IMR-90 (cell line): ENCODE measurements around the gene MXRA8. TPM values are rescaled to one million over a fixed set of nuclear protein-coding genes. Genes with fewer than 3 reads are reported as not detected.
A peak's percentile ranks its signal among the peaks of the same experiment; 100 is the strongest.

Experiments used
- ATAC-seq: fragments of 200-7000 bp; cut with Tn5 transposase; 2 replicates; pipeline ENCODE4 v1.9.1; 2020; ENCODE audit warnings: low read depth, mild to moderate bottlenecking, moderate library complexity
- Bru-seq: library from RNA; stranded (reverse); fragments of 400-500 nt; gene quantifications from one replicate; lab custom pipeline; 2021; lab: Mats Ljungman, UMichigan
- BruChase-seq, 2 experiments: library from RNA; stranded (reverse); fragments of 400-500 nt; gene quantifications; one replicate each; lab custom pipeline; 2021; lab: Mats Ljungman, UMichigan
- BruUV-seq: library from RNA; stranded (reverse); fragments of 400-500 nt; replicated peaks from 2 replicates; lab custom pipeline; 2021; lab: Mats Ljungman, UMichigan
- CTCF ChIA-PET: fragments of 300-600 bp; formaldehyde crosslinking; extraction: SDS; loops from one replicate; lab custom pipeline; 2021; ENCODE audit warnings: antibody characterized with exemption; lab: Yijun Ruan, JAX
- POLR2A ChIA-PET: fragments of 300-600 bp; sonication (Branson Sonifier 250); formaldehyde crosslinking; loops from one replicate; lab custom pipeline; 2022; ENCODE audit warnings: antibody characterized with exemption; ENCODE audit not compliant: unreplicated experiment; lab: Charles Lee
- DNase-seq: peaks from one replicate; pipeline ENCODE4 v3.0.0; 2013
- H2AFZ ChIP-seq: replicated peaks from 2 replicates; pipeline ENCODE3; 2013; ENCODE audit warnings: low read length, mild to moderate bottlenecking; ENCODE audit not compliant: poor library complexity
- H2AK5ac ChIP-seq: 2 replicates; pipeline ENCODE4 v1.6.1; 2013; ENCODE audit warnings: low read depth, low read length, inconsistent platforms
- H2AK9ac ChIP-seq: replicated peaks from 2 replicates; pipeline ENCODE3; 2013; ENCODE audit warnings: mild to moderate bottlenecking, low read depth, low read length, moderate library complexity; ENCODE audit not compliant: poor library complexity
- H2BK120ac ChIP-seq: 2 replicates; pipeline ENCODE4 v1.6.1; 2013; ENCODE audit warnings: low read depth, low read length, inconsistent platforms
- H2BK15ac ChIP-seq: 3 replicates; pipeline ENCODE4 v1.6.1; 2013; ENCODE audit warnings: low read depth, low read length, inconsistent platforms
- H2BK20ac ChIP-seq: 2 replicates; pipeline ENCODE4 v1.6.1; 2013; ENCODE audit warnings: low read depth, mild to moderate bottlenecking, inconsistent platforms, low read length, moderate library complexity
- H2BK5ac ChIP-seq: 2 replicates; pipeline ENCODE4 v1.6.1; 2013; ENCODE audit warnings: mild to moderate bottlenecking, low read depth, low read length, inconsistent platforms; ENCODE audit not compliant: poor library complexity, severe bottlenecking
- H3K14ac ChIP-seq: replicated peaks from 2 replicates; pipeline ENCODE4 v1.6.1; 2013; ENCODE audit warnings: low read depth, low read length, inconsistent platforms
- H3K18ac ChIP-seq: 2 replicates; pipeline ENCODE4 v1.6.1; 2013; ENCODE audit warnings: low read depth, low read length, control low read depth
- H3K23ac ChIP-seq: 2 replicates; pipeline ENCODE4 v1.6.1; 2013; ENCODE audit warnings: low read depth, low read length, inconsistent platforms
- H3K27ac ChIP-seq: 2 replicates; pipeline ENCODE4 v1.5.1; 2013; ENCODE audit warnings: mild to moderate bottlenecking, control low read depth, low read length; ENCODE audit not compliant: insufficient read depth
- H3K27me3 ChIP-seq: 2 replicates; pipeline ENCODE4 v1.6.1; 2013; ENCODE audit warnings: low read length; ENCODE audit not compliant: control insufficient read depth, insufficient read depth
- H3K36me3 ChIP-seq: 2 replicates; pipeline ENCODE4 v1.6.1; 2013; ENCODE audit warnings: low read length, mixed read lengths; ENCODE audit not compliant: control insufficient read depth, insufficient read depth
- H3K4ac ChIP-seq: 2 replicates; pipeline ENCODE4 v1.6.1; 2013; ENCODE audit warnings: low read depth, low read length, inconsistent platforms
- H3K4me1 ChIP-seq: 2 replicates; pipeline ENCODE4 v1.6.1; 2013; ENCODE audit warnings: low read length, mixed read lengths; ENCODE audit not compliant: control insufficient read depth, insufficient read depth
- H3K4me2 ChIP-seq: 2 replicates; pipeline ENCODE4 v1.6.1; 2013; ENCODE audit warnings: low read depth, mild to moderate bottlenecking, control low read depth, low read length, moderate library complexity
- H3K4me3 ChIP-seq: 2 replicates; pipeline ENCODE4 v1.5.1; 2013; ENCODE audit warnings: low read depth, mild to moderate bottlenecking, control low read depth, low read length, moderate library complexity; ENCODE audit not compliant: insufficient read depth
- H3K56ac ChIP-seq: 2 replicates; pipeline ENCODE4 v1.6.1; 2013; ENCODE audit warnings: low read length, inconsistent platforms; ENCODE audit not compliant: insufficient read depth; ENCODE audit errors: extremely low read depth
- H3K79me1 ChIP-seq, 2 experiments: 2 replicates each; pipeline ENCODE4 v1.6.1; 2013; ENCODE audit warnings: low read length in 2 of 2, inconsistent platforms in 1 of 2, low read depth in 1 of 2
- H3K9ac ChIP-seq: 2 replicates; pipeline ENCODE4 v1.6.1; 2013; ENCODE audit warnings: low read depth, low read length, control low read depth
- H3K9me1 ChIP-seq: 2 replicates; pipeline ENCODE4 v1.6.1; 2013; ENCODE audit warnings: low read length, inconsistent platforms; ENCODE audit not compliant: insufficient read depth
- H3K9me3 ChIP-seq: 2 replicates; pipeline ENCODE4 v1.6.1; 2013; ENCODE audit warnings: low read length; ENCODE audit not compliant: control insufficient read depth, insufficient read depth
- H4K20me1 ChIP-seq: 2 replicates; pipeline ENCODE4 v1.6.1; 2013; ENCODE audit warnings: low read length, inconsistent platforms; ENCODE audit not compliant: insufficient read depth
- H4K5ac ChIP-seq: 2 replicates; pipeline ENCODE4 v1.6.1; 2013; ENCODE audit warnings: mild to moderate bottlenecking, low read depth, low read length, control low read depth
- H4K8ac ChIP-seq, 2 experiments: 2 replicates each; pipeline ENCODE4 v1.6.1; 2013; ENCODE audit warnings: low read depth in 2 of 2, low read length in 2 of 2, control low read depth in 1 of 2, inconsistent platforms in 1 of 2
- H4K91ac ChIP-seq: 2 replicates; pipeline ENCODE4 v1.6.1; 2013; ENCODE audit warnings: low read depth, low read length, inconsistent platforms; ENCODE audit not compliant: insufficient read depth
- BHLHE40 ChIP-seq: fragments of 150-350 bp; IDR thresholded peaks from 2 replicates; pipeline ENCODE4 v1.6.1; 2016; ENCODE audit warnings: mild to moderate bottlenecking, low read depth, low read length
- CEBPB ChIP-seq: IDR thresholded peaks from 2 replicates; pipeline ENCODE4 v1.6.1; 2012; ENCODE audit warnings: low read depth, low read length, improper control_type of control experiment
- FOS ChIP-seq: fragments of 150-350 bp; IDR thresholded peaks from 2 replicates; pipeline ENCODE4 v1.6.1; 2016; ENCODE audit warnings: low read depth, low read length
- MAZ ChIP-seq: IDR thresholded peaks from 2 replicates; pipeline ENCODE4 v1.6.1; 2012; ENCODE audit warnings: low read depth, mild to moderate bottlenecking, low read length, improper control_type of control experiment, moderate library complexity, borderline replicate concordance
- MXI1 ChIP-seq: IDR thresholded peaks from 2 replicates; pipeline ENCODE4 v1.6.1; 2012; ENCODE audit warnings: low read depth, mild to moderate bottlenecking, low read length, moderate library complexity, borderline replicate concordance
- POLR2A ChIP-seq: IDR thresholded peaks from 2 replicates; pipeline ENCODE4 v1.6.1; 2012; ENCODE audit warnings: mild to moderate bottlenecking, low read depth, low read length
- RAD21 ChIP-seq: IDR thresholded peaks from 2 replicates; pipeline ENCODE4 v1.6.1; 2012; ENCODE audit warnings: low read length, improper control_type of control experiment
- RCOR1 ChIP-seq: IDR thresholded peaks from 2 replicates; pipeline ENCODE4 v1.6.1; 2012; ENCODE audit warnings: mild to moderate bottlenecking, low read length, improper control_type of control experiment; ENCODE audit not compliant: insufficient replicate concordance
- SMC3 ChIP-seq: fragments of 150-350 bp; IDR thresholded peaks from 2 replicates; pipeline ENCODE4 v1.6.1; 2016; ENCODE audit warnings: low read depth, mild to moderate bottlenecking, antibody characterized with exemption, low read length, moderate library complexity
- WGBS, 2 experiments: methylation state at CpG; one replicate each; pipeline versions ENCODE4 v1.1.5 to v1.1.7; 2013; ENCODE audit warnings: missing lambda C conversion rate in 2 of 2; ENCODE audit not compliant: insufficient read length in 1 of 2; ENCODE audit errors: extremely low coverage in 2 of 2; 5-methylcytosine and 5-hydroxymethylcytosine counted together
- dilution Hi-C: fragments of 300-500 bp; cut with HindIII; formaldehyde crosslinking; loops from one replicate; pipeline ENCODE4 v1.14.3; 2018; ENCODE audit warnings: low sequenced_read_pairs; ENCODE audit not compliant: unreplicated experiment
- in situ Hi-C: fragments of 300-500 bp; cut with MboI; formaldehyde crosslinking; loops from 3 replicates; pipeline ENCODE4 v1.14.3; 2019; ENCODE audit warnings: low sequenced_read_pairs, inconsistent platforms, mixed read lengths
- intact Hi-C: fragments of 100-400 bp; cut with micrococcal nuclease; formaldehyde crosslinking; loops from 2 replicates; pipeline ENCODE4 v1.10.0; 2022
- long read RNA-seq: library from polyadenylated mRNA; unstranded; transcript quantifications from one replicate; pipeline ENCODE4 v2.0.0, GENCODE V29; 2021; ENCODE audit not compliant: unreplicated experiment
- polyA plus RNA-seq, 3 experiments: library from polyadenylated mRNA; depleted of rRNA; stranded (reverse); fragments of >200 nt; gene quantifications; 2 replicates each; pipeline ENCODE4 v1.2.3, GENCODE V29; 2012; ENCODE audit warnings: low replicate concordance in 1 of 3
- total RNA-seq: library from RNA; depleted of rRNA; stranded (reverse); fragments of >200 nt; gene quantifications from 2 replicates; pipeline ENCODE4 v1.2.3, GENCODE V29; 2012; rRNA removed
- TF ChIP-seq, protein P1 (sequence below): fragments of 150-350 bp; IDR thresholded peaks from 2 replicates; pipeline ENCODE4 v1.6.1; 2017; ENCODE audit warnings: mild to moderate bottlenecking, antibody characterized with exemption, low read length, low read depth
- TF ChIP-seq, protein P2 (sequence below): fragments of 150-350 bp; IDR thresholded peaks from 2 replicates; pipeline ENCODE4 v1.6.1; 2016; ENCODE audit warnings: low read depth, mild to moderate bottlenecking, low read length, moderate library complexity, borderline replicate concordance

MXRA8 gene, protein sequence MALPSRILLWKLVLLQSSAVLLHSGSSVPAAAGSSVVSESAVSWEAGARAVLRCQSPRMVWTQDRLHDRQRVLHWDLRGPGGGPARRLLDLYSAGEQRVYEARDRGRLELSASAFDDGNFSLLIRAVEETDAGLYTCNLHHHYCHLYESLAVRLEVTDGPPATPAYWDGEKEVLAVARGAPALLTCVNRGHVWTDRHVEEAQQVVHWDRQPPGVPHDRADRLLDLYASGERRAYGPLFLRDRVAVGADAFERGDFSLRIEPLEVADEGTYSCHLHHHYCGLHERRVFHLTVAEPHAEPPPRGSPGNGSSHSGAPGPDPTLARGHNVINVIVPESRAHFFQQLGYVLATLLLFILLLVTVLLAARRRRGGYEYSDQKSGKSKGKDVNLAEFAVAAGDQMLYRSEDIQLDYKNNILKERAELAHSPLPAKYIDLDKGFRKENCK
- total RNA-seq (92.5 and 97.8 TPM in 2 replicates), polyA plus RNA-seq (2012; rRNA removed) (469 and 502 TPM in 2 replicates), Bru-seq, nascent RNA (percentile 74 among the genes with signal in this experiment), BruChase-seq, experiment 1, labeled RNA remaining after a 6-hour chase (percentile 93 among the genes with signal in this experiment), BruChase-seq, experiment 2, labeled RNA remaining after a 2-hour chase (percentile 84 among the genes with signal in this experiment)
- 392 and 634 TPM in 2 replicates for polyA plus RNA-seq (2012; cell fraction: cytosol; rRNA removed)
- 1,013 and 2,455 TPM in 2 replicates for polyA plus RNA-seq (2012; cell fraction: nucleus; rRNA removed; ENCODE audit: low replicate concordance)
- long read RNA-seq, transcript MXRA8-208 (5 exons, 1,001 nt): major isoform, 7 of 509 reads
- long read RNA-seq, partial matches to known transcripts: 83 of 509 reads
- long read RNA-seq, other reads (novel, unspliced or antisense): 415 of 509 reads

DNA sequence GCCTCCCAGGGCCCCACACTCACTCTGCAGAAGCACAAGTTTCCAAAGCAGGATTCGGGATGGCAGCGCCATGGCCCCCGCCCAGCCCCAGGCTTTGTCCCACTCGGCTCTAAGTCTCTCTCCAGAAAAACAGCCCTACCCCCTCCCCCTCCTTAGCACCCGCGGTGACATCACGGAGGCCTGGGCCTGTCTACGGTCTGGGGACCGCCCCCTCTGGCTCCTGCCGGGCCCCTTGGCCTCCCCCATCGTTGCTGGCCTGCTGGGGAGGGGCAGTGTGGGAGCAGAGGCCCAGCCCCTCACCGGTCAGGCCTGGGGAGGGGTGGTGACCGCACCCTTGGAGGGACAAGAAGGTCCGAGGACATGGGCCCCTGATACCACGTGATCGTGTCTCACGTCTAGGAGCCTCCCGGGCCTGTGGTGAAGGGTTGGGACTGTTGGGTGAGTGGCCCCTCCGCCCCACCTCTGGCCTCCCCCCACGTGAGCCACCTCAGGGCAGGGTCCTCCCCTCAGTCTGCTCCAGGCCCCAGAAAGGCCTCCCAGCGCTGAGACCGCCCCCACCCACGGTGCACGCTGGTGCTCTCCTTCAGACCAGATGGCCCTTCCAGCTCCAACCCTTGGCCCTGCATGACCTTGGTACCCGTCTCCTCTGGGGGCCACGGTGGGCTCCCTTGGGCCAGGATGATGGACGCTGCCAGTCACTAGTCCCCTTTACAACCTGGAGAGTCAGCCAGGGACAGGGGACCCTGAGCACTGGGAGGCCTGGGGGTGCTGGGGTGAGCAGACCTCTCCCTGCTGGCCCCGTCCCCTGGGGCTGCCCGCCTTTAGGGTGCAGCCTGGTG lies at the start of gene MXRA8:
TSS of gene MXRA8 (minus strand) at position 123 of the 839 bp plus-strand sequence. CDS start at position 72, 51 bp downstream.
- POLR2A ChIA-PET: interaction anchor here (0.6 to 1.0 kb wide), 2 partner anchors 11 to 16 kb away, joined by 3 read pairs; partner anchors contain the start of gene AURKAIP1
- H3K4me2 ChIP-seq: peak within 1 kb of the TSS; percentile 93
- in situ Hi-C loops: no loop called here
- H4K5ac ChIP-seq: peak within 1 kb of the TSS; percentile 86
- H3K27ac ChIP-seq: peak within 1 kb of the TSS; percentile 96
- peaks cover 13% of the 10 kb centered on the region for H3K9me1 ChIP-seq
- ATAC-seq (peak; percentile 59), DNase-seq (peak; percentile 82)
- 6% methylated on average over 6 of the region's 29 CpGs; no CpG with 5 or more reads in 1 of the 2 experiments for WGBS, 2 experiments
- H3K36me3 ChIP-seq: peaks cover 16% of the 10 kb centered on the region; the same call in 1 of the 2 replicates
- CTCF ChIA-PET: no interaction called here
- H3K4me1 ChIP-seq: peaks cover 35% of the 10 kb centered on the region
- intact Hi-C loops: loop anchor here (2.0 to 5.0 kb wide), 2 partner anchors 14 to 51 kb away; partner anchors contain the start of genes ACAP3 and PUSL1
- H2AK9ac ChIP-seq: peak within 1 kb of the TSS; percentile 100
- H2BK5ac ChIP-seq: peak within 1 kb of the TSS; percentile 96
- peak within 1 kb of the TSS; percentile 85 for H2AFZ ChIP-seq
- H3K4me3 ChIP-seq: peak within 1 kb of the TSS; percentile 74
- peak within 1 kb of the TSS; percentile 71 for H3K18ac ChIP-seq
- H4K8ac ChIP-seq: peak within 1 kb of the TSS; percentile 92
- H3K23ac ChIP-seq: peak within 1 kb of the TSS; percentile 98
- peak within 1 kb of the TSS; percentile 98 for H4K91ac ChIP-seq
- peak within 1 kb of the TSS; percentile 89 for H3K56ac ChIP-seq
- peak within 1 kb of the TSS; percentile 90; the same call in 2 of the 3 replicates for H2BK15ac ChIP-seq
- no TSS peak for BruUV-seq
- no peaks in the 10 kb centered on the region for H3K27me3 ChIP-seq
- peak within 1 kb of the TSS; percentile 99 for H2AK5ac ChIP-seq
- peak within 1 kb of the TSS; percentile 99 for H3K4ac ChIP-seq
- H3K79me1 ChIP-seq: peaks cover 4 to 23% of the 10 kb centered on the region in 2 experiments; a peak in 3 of 4 replicates
- dilution Hi-C loops: no loop called here
- peak within 1 kb of the TSS; percentile 96 for H2BK20ac ChIP-seq
- no peaks in the 10 kb centered on the region for H3K9me3 ChIP-seq
- H3K14ac ChIP-seq: peak within 1 kb of the TSS; percentile 96
- H2BK120ac ChIP-seq: peak within 1 kb of the TSS; percentile 99
- H3K9ac ChIP-seq: peak within 1 kb of the TSS; percentile 92
- peaks cover 32% of the 10 kb centered on the region for H4K20me1 ChIP-seq
- no peak; the same call in 1 of the 2 replicates for TF ChIP-seq BHLHE40
- no peak for TF ChIP-seq RCOR1
- 0 out of 2 replicates have a peak, but pooled peaks have one; percentile 9 for TF ChIP-seq FOS
- no peak for TF ChIP-seq CEBPB
- TF ChIP-seq POLR2A: peak; percentile 65; the same call in 1 of the 2 replicates
- TF ChIP-seq RAD21: no peak
- TF ChIP-seq MXI1: 0 out of 2 replicates have a peak, but pooled peaks have one; percentile 9
- no peak for TF ChIP-seq SMC3
- TF ChIP-seq, protein P1, sequence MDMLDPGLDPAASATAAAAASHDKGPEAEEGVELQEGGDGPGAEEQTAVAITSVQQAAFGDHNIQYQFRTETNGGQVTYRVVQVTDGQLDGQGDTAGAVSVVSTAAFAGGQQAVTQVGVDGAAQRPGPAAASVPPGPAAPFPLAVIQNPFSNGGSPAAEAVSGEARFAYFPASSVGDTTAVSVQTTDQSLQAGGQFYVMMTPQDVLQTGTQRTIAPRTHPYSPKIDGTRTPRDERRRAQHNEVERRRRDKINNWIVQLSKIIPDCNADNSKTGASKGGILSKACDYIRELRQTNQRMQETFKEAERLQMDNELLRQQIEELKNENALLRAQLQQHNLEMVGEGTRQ: peak; percentile 80
- TF ChIP-seq MAZ: peak; percentile 81
- TF ChIP-seq, protein P2, sequence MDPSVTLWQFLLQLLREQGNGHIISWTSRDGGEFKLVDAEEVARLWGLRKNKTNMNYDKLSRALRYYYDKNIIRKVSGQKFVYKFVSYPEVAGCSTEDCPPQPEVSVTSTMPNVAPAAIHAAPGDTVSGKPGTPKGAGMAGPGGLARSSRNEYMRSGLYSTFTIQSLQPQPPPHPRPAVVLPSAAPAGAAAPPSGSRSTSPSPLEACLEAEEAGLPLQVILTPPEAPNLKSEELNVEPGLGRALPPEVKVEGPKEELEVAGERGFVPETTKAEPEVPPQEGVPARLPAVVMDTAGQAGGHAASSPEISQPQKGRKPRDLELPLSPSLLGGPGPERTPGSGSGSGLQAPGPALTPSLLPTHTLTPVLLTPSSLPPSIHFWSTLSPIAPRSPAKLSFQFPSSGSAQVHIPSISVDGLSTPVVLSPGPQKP: no peak
